Anterior cingulate cortex (tissue), 58 donors: Measurements from ENCODE around the gene TUBB6.

ENCODE experiments used
- DNase-seq, 58 donors: peaks; one replicate each; lab custom pipeline; 2025; lab: John Stamatoyannopoulos, UW

Gene TUBB6

GRCh38 chr18:12307701-12308385 lies at the start of gene TUBB6:
TUBB6 (plus strand) TSS chr18:12308241; CDS start chr18:12308293, 52 bp downstream.
- DNase-seq, result no peak

- no peak for DNase-seq
Measured at GRCh38 chr18:12258719-12259705, 49.0 kb upstream of the TUBB6 start.

DNA sequence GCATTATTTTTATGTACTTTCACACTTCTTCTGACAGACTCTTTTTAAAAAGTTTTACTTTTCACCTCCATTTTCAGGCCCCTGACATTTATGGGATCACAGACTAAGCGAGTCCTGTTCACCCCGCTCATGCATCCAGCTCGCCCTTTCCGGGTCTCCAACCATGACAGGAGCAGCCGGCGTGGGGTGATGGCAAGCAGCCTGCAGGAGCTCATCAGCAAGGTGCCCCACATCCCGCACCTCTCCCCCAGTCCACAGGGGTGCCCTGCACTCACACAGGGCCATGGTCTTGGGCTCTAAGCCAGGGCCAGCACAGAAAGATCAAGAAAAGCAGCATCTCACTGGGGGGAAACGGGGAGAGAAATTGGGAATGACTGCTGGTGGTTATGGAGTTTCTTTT lies 45.3 kb upstream of the TUBB6 start:
- no peak for DNase-seq

DNA sequence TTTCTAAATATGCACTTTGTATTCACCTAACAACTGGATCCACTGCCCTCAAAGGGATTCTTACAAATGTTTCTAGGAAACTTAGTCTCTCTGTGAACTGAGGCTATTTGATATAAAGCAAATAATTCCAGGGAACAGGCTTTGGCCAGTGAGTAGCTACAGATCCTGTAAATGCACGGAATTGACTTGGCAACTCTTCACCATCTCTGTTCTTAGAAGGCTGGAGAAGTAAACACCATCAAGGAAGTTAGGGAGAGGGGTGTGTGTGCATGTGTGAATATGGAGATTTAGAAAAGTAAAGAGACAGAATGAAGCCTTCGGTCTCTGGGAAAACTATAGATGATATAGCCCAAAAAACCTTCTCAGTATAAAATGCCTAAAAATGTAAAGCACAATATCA lies 43.2 kb upstream of the TUBB6 start:
- DNase-seq, result no peak

- DNase-seq, result peak in 52 of 58 donors; percentile 10 to 87 (median 54)
Measured at GRCh38 chr18:12271376-12272235, 36.4 kb upstream of the TUBB6 start.

GRCh38 chr18:12274793-12275192 lies 33.2 kb upstream of the TUBB6 start:
- DNase-seq, result no peak

DNA sequence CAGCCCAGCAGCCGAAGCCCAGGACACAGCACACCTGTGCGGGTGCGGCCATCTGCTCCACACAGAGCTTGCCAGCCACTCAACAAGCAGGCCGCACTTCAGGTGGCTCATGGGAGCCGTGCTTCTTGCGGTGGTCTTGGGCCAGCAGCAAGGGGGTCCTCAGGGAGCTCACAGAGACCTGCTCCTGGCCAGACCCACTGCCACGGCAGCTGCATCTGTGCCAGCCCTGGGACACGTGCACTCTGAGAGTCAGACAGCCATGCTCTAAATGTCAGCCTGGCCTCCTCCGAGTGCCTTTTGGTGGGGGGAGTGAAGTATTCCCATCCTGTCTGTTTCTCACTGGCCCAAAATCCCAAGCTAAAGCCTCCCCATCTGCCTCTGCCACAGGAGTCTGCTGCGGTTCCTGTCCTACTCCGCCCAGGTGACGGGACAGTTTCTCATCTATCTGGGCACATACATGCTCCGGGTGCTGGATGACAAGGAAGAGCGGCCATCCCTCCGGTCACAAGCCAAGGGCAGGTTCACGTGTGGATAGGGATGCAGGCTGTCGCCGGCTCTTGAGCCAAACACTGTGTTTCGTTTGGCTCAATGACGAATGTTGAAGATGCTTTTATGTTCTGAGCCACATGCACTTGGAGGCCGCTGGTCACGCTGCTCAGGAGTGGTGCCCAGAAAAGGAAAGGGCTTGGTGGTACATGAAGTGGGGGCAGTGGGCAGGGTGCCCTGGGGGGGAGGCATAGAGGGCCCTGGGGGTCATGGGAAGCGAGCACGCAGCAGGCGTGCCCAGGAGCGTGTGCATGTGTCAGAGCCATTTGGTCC lies 31.1 kb upstream of the TUBB6 start:
- no peak for DNase-seq

DNA sequence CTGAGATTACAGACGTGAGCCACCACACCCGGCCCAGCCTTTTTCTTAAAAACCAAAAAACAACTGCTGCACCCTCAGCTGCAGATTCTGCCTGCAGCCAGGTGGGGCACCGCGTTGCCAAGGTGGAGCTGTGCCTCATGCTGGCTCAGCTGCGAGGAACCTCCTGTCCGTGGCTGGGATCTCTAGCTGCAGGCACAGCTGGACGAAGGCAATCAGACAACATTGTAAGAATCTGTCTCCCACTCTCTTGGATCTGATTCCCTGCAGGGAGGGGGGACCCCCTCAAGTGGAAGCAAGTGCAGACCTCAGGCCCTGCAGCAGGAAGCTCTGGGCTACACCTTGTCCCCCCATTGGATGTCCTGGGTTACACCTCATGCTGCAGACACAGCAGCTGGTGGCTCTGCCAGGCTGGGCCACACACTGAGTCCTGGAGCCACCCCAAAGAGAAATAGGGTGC lies 29.8 kb upstream of the TUBB6 start:
- DNase-seq, result no peak

DNA sequence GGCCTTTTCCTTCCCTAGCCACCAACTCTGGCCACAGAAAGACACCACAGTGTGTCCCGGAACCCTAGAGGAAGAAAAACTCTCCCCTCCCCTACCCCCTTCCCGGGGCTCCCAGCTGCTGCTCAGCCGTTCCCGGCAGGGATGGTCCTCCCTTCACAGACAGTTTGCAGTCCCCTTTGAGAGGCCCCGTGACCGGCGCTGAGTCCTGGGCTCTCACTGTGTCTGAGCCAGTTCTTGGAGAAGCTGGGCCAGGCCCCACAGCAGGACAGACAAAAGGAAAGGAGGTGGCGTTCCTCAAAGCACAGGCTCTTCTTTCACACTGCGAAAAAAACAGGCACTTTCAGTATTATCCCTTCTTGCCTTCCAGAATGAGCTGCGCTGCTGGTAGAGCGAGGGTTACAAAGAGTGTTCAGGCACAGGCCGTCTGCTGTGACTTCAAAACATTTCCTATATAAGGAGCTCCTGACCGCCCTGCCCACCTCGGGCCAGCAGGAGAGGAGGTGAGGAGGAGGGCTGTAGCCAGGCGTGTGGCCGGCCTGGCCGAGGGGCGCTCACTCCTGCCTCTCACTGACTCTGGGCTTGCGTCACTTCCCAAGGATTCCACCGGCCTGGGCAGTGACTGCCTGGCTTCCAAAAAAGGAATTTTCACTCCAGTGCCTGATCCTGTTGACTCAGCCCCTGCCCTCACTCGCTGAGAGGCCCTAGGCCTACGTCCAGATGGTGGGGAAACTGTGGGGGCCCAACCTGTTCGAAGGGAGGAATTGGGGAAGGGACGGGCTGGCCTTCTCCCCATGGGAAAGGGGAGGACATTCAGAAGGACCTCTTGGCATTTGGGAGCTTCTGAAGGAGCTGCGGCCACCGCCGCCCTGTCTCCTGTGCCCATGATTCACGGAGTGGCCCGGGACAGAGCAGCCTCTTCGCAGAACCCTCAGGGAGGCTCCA lies 29.0 kb upstream of the TUBB6 start:
- DNase-seq, result peak in 43 of 58 donors; percentile 9 to 82 (median 46)

GRCh38 chr18:12279781-12280531 lies 28.1 kb upstream of the TUBB6 start:
- no peak for DNase-seq

GRCh38 chr18:12281861-12282260 lies 26.2 kb upstream of the TUBB6 start:
- DNase-seq, result no peak

GRCh38 chr18:12282442-12283039 lies 25.5 kb upstream of the TUBB6 start:
- no peak for DNase-seq

DNA sequence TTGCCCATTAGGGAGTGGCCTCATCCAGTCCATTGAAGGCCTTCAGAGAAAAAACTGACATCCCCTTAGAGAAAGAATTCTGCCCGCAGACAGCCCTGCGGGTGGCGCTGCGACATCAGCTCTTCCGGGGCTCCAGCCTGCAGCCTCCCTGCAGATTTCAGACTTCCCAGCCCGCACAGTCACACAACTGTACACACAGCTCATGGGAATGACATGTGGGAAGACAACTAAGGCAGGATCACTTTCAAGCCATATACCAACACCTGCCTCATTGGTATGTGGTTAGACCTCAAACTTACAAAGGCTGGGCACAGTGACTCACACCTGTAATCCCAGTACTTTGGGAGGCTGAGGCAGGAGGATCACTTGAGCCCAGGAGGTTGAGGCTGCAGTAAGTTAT lies 24.8 kb upstream of the TUBB6 start:
- no peak for DNase-seq

DNA sequence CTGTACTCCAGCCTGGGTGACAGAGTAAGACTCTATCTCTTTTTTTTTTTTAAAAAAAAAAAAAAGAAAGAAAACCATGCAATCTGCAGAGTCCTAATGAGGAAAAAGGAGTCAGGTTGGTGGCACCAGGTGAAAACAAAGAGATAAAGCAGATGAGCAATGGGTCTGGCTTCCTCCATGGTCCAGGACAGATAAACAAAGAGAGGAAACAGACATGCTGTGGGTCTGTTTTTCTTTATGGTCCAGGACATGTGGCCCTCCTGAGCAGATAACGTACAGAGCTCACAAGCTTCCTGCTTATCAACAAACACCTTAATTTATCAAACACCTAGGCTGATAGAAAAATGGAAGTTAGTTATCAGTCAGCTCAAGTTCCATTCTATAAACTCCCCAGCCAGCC lies 24.4 kb upstream of the TUBB6 start:
- no peak for DNase-seq

GRCh38 chr18:12287131-12287681 lies 20.8 kb upstream of the TUBB6 start:
- DNase-seq, result no peak

GRCh38 chr18:12287684-12288402 lies 20.2 kb upstream of the TUBB6 start:
- peak in 4 of 58 donors; percentile 9 to 37 (median 21) for DNase-seq
